Activated naive CD8-positive, alpha-beta T cell treated with anti-CD3 and anti-CD28 coated beads, Interleukin-2, amount 50 U/mL, for 24 hours (primary cell): ENCODE data around the gene UBAP1L.
A peak's percentile ranks its signal among the peaks of the same experiment; 100 is the strongest.
"Not testable (repeated sequence)": the region's sequence is repeated elsewhere in the genome, so short reads cannot be mapped to it uniquely, and the experiment has no call there.

ENCODE experiments used
- ATAC-seq: fragments of 150-1000 bp; cut with Tn5 transposase; one replicate; pipeline ENCODE4 v1.10.0; 2021
- DNase-seq: peaks from one replicate; pipeline ENCODE4 v3.0.0; 2021
- H3K27ac Mint-ChIP-seq: one replicate; pipeline ENCODE4 v1.8.0; 2021; ENCODE audit warnings: mild to moderate bottlenecking, mixed read lengths
- H3K27me3 Mint-ChIP-seq: one replicate; pipeline ENCODE4 v1.8.0; 2021; ENCODE audit warnings: mixed read lengths
- H3K36me3 Mint-ChIP-seq: one replicate; pipeline ENCODE4 v1.8.0; 2021; ENCODE audit warnings: low read depth, mixed read lengths
- H3K4me1 Mint-ChIP-seq: one replicate; pipeline ENCODE4 v1.8.0; 2021; ENCODE audit warnings: mixed read lengths
- H3K4me3 Mint-ChIP-seq: one replicate; pipeline ENCODE4 v1.8.0; 2021; ENCODE audit warnings: mild to moderate bottlenecking, moderate library complexity, mixed read lengths
- H3K9me3 Mint-ChIP-seq: one replicate; pipeline ENCODE4 v1.8.0; 2021; ENCODE audit warnings: mixed read lengths

The UBAP1L gene

DNA sequence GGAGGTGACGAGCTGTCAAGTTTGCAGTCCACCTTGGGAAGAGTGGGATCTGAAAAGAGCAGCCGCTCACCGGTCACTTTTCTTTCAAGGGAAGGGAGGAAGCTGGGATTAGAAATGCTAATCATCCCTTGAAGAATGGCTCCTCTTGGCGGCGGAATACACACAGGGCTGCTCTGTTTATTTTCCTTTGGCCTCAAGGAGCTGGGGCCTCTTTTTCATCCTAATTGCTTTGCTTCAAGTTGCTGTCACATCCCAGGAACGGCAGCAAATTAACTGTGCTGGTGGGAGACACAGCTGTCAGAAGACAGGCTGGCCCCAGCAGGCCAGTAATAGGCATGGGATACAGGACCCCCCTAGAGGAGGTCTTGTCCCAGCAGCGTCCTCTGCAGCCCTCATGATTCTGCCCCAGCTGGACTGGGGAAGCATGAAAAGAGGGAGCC lies 31.7 kb downstream of the UBAP1L start:
- Mint-ChIP-seq H3K9me3 (no peaks in the 10 kb centered on the region), H3K27ac (no peak overlapping the region), H3K4me3 (no peak overlapping the region), H3K36me3 (no peaks in the 10 kb centered on the region), H3K4me1 (peaks cover 16% of the 10 kb centered on the region), H3K27me3 (peaks cover 16% of the 10 kb centered on the region)
- no peak for DNase-seq
- no peak for ATAC-seq

DNA sequence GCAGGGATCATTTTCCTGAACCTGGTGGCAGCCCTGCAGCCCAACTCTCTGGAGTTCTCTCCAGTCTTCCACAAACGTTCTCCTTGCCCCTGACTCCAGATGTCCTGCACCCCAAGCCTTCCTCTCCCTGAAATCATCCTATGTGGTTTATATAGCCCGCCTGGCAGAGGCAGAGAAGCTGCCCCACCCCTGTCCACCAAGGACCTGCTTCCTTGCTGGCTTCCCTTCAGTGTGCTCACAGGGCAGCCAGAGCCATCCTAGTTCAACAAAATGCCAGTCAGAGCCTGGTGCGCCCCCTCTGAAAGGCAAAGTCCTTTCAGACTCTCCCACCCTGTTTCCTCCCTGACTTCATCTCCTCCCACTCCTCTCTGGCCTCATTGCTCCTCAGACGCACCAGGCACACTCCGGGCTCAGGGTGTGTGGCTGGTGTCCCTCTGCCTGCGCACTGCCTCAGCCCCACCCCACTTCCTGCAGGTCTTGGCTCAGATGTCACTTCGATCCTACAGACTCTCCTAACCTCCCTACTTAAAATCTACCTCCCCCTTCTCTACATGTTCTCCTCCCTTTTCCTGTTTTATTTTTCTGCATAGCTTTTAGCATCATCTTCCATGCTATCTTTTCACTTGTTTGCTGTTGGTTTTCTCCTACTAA lies 32.6 kb downstream of the UBAP1L start:
- peaks cover 16% of the 10 kb centered on the region for H3K4me1 Mint-ChIP-seq
- H3K36me3 Mint-ChIP-seq, result no peaks in the 10 kb centered on the region
- H3K27me3 Mint-ChIP-seq, result peaks cover 22% of the 10 kb centered on the region
- DNase-seq (peak; percentile 37), ATAC-seq (peak; percentile 75)
- H3K4me3 Mint-ChIP-seq, result no peak overlapping the region
- H3K9me3 Mint-ChIP-seq, result no peaks in the 10 kb centered on the region
- no peak overlapping the region for H3K27ac Mint-ChIP-seq

DNA sequence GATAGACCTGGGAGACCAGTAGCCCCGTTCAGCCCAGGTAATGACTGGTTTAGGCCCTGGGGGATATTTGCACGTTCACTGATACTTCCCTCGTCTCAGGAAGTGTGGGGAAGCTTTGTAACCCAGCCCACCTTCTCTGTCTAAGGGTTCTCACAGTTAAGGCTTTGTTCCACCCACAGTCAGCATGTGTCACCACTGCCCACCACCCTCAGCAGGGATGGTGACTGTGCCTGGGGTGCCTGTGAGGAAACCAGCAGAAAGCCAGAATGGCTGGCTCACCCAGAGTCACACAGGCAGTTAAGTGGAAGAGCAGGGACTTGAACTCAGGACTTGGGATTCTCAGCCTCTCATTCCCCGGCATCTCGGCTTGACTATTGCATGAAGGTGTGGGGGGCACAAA lies 33.2 kb downstream of the UBAP1L start:
- no peaks in the 10 kb centered on the region for H3K9me3 Mint-ChIP-seq
- H3K27me3 Mint-ChIP-seq, result peaks cover 22% of the 10 kb centered on the region
- H3K4me1 Mint-ChIP-seq, result peaks cover 16% of the 10 kb centered on the region
- DNase-seq (peak; percentile 31), ATAC-seq (peak; percentile 78)
- H3K27ac Mint-ChIP-seq, result no peak overlapping the region
- no peaks in the 10 kb centered on the region for H3K36me3 Mint-ChIP-seq
- no peak overlapping the region for H3K4me3 Mint-ChIP-seq

DNA sequence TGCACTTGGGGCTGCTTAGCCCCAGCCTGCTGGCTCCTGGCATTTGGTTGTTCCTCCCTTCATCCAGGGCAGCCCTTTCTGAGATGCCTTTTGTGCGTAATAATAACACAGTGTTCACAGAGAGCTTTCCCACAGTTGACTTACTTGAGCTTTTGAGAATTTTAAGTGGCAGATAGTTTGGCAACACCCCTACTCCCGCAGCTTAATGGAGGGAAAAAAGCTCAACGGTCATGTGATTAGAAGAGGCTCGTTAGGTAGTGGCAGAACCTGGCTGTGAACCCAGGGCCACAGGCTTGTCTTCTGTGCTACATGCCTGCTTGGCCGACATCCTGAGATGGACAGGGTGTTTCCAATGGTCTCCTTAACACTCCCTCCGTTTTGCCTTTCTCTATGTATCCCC lies 33.7 kb downstream of the UBAP1L start:
- Mint-ChIP-seq H3K36me3 (no peaks in the 10 kb centered on the region), H3K4me3 (no peak overlapping the region), H3K9me3 (no peaks in the 10 kb centered on the region), H3K27me3 (peaks cover 25% of the 10 kb centered on the region), H3K27ac (no peak overlapping the region), H3K4me1 (peaks cover 16% of the 10 kb centered on the region)
- DNase-seq, result no peak
- no peak for ATAC-seq

- peaks cover 26% of the 10 kb centered on the region for H3K27me3 Mint-ChIP-seq
- ATAC-seq (no peak), DNase-seq (no peak)
- H3K9me3 Mint-ChIP-seq, result no peaks in the 10 kb centered on the region
- H3K4me1 Mint-ChIP-seq, result peaks cover 16% of the 10 kb centered on the region
- H3K36me3 Mint-ChIP-seq, result no peaks in the 10 kb centered on the region
- H3K4me3 Mint-ChIP-seq, result no peak overlapping the region
- no peak overlapping the region for H3K27ac Mint-ChIP-seq
Observed at GRCh38 chr15:65079580-65079979, 35.4 kb downstream of the UBAP1L start.

DNA sequence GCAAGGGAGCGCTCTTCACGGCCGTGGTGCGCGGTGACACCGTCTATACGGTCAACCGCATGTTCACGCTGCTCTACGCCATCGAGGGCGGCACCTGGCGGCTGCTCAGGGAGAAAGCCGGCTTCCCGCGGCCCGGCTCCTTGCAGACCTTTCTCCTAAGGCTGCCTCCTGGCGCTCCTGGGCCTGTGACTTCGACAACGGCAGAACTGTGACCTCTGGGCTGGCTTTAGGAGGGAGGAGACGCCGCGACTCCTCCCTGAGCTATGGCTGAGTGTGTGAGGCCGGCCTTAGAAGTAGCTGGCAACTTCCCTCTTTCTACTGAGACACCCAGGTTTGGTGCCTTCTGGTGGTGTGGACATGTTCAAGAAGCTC lies 37.0 kb downstream of the UBAP1L start:
- Mint-ChIP-seq H3K4me1 (peaks cover 15% of the 10 kb centered on the region), H3K36me3 (no peaks in the 10 kb centered on the region), H3K9me3 (no peaks in the 10 kb centered on the region), H3K27ac (no peak overlapping the region), H3K4me3 (no peak overlapping the region), H3K27me3 (peaks cover 26% of the 10 kb centered on the region)
- ATAC-seq (peak; percentile 40), DNase-seq (peak; percentile 59)

- Mint-ChIP-seq H3K9me3 (no peaks in the 10 kb centered on the region), H3K4me1 (peaks cover 9% of the 10 kb centered on the region), H3K4me3 (no peak overlapping the region), H3K27me3 (peaks cover 21% of the 10 kb centered on the region), H3K36me3 (no peaks in the 10 kb centered on the region), H3K27ac (no peak overlapping the region)
- DNase-seq (no peak), ATAC-seq (no peak)
Observed at GRCh38 chr15:65077291-65077980, 37.6 kb downstream of the UBAP1L start.

DNA sequence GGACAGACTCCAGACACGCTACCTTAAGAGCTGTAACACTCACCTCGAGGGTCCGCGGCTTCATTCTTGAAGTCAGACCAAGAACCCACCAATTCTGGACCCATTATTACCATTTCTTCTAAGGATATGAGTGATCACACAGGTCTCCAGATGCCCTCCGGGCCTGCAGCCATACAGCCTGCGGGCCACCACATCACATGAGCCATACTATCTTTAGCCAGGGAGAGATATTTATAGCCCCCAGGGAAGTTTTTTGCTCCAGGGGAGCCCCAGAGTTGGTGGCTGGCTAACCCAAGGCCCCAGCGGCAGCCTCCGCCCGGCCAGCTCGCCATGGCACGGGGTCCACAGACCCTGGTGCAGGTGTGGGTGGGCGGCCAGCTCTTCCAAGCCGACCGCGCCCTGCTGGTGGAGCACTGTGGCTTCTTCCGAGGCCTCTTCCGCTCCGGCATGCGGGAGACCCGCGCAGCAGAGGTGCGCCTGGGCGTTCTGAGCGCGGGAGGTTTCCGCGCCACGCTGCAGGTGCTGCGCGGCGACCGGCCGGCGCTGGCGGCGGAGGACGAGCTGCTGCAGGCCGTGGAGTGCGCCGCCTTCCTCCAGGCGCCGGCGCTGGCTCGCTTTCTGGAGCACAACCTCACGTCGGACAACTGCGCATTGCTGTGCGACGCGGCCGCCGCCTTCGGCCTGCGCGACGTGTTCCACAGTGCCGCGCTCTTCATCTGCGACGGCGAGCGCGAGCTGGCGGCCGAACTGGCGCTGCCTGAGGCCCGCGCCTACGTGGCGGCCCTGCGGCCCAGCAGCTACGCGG lies 38.3 kb downstream of the UBAP1L start, which contains the start of gene KBTBD13:
TSS of gene KBTBD13 (plus strand) at position 261 of the 805 bp plus-strand sequence. CDS start at position 331, 70 bp downstream.
- peaks cover 3% of the 10 kb centered on the region for H3K4me1 Mint-ChIP-seq
- no peaks in the 10 kb centered on the region for H3K36me3 Mint-ChIP-seq
- H3K9me3 Mint-ChIP-seq, result no peaks in the 10 kb centered on the region
- DNase-seq, result no peak
- ATAC-seq, result no peak
- H3K27me3 Mint-ChIP-seq, result peaks cover 18% of the 10 kb centered on the region
- no peak within 1 kb of the TSS for H3K27ac Mint-ChIP-seq
- H3K4me3 Mint-ChIP-seq, result no peak within 1 kb of the TSS

GRCh38 chr15:65075607-65076395 lies 39.2 kb downstream of the UBAP1L start:
- not testable (repeated sequence) for H3K27ac Mint-ChIP-seq, DNase-seq, ATAC-seq, H3K9me3 Mint-ChIP-seq, H3K4me1 Mint-ChIP-seq, H3K4me3 Mint-ChIP-seq, H3K36me3 Mint-ChIP-seq
- peaks cover 18% of the 10 kb centered on the region for H3K27me3 Mint-ChIP-seq

DNA sequence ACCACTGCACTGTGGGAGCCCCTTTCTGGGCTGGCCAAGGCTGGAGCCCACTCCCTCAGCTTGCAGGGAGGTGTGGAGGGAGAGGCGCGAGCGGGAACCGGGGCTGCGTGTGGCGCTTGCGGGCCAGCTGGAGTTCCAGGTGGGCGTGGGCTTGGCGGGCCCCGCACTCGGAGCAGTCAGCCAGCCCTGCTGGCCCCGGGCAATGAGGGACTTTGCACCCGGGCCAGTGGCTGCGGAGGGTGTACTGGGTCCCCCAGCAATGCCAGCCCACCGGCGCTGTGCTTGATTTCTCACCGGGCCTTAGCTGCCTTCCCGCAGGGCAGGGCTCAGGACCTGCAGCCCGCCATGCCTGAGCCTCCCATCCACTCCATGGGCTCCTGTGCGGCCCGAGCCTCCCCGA lies 40.1 kb downstream of the UBAP1L start:
- not testable (repeated sequence) for H3K36me3 Mint-ChIP-seq, H3K4me1 Mint-ChIP-seq, H3K27ac Mint-ChIP-seq, ATAC-seq, H3K9me3 Mint-ChIP-seq, DNase-seq, H3K4me3 Mint-ChIP-seq
- H3K27me3 Mint-ChIP-seq, result peaks cover 18% of the 10 kb centered on the region

DNA sequence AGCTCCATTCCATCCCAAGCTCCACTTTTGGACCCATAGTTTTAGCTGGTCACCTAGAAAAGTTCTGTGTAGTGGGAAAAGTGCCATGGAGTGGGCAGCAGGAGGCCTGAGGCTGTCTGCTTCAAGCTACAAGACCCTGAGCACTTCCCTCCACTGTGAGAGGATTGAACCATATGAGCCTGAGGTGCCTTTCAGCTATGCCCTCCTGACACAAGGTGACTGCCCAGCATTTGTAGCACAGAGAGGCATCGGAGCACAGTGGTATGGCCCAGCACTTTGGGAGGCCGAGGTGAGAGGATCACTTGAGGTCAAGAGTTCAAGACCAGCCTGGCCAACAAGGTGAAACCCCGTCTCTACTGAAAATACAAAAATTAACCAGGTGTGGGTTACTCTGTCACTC lies 42.4 kb downstream of the UBAP1L start:
- DNase-seq (no peak), ATAC-seq (no peak)
- no peak overlapping the region for H3K4me3 Mint-ChIP-seq
- peaks cover 12% of the 10 kb centered on the region for H3K27me3 Mint-ChIP-seq
- no peak overlapping the region for H3K27ac Mint-ChIP-seq
- H3K36me3 Mint-ChIP-seq, result no peaks in the 10 kb centered on the region
- no peaks in the 10 kb centered on the region for H3K9me3 Mint-ChIP-seq
- H3K4me1 Mint-ChIP-seq, result no peaks in the 10 kb centered on the region

- Mint-ChIP-seq H3K36me3 (no peaks in the 10 kb centered on the region), H3K4me3 (no peak overlapping the region), H3K9me3 (no peaks in the 10 kb centered on the region), H3K27ac (no peak overlapping the region), H3K4me1 (peaks cover 3% of the 10 kb centered on the region), H3K27me3 (peaks cover 15% of the 10 kb centered on the region)
- ATAC-seq (no peak), DNase-seq (no peak)
Observed at GRCh38 chr15:65072027-65072426, 43.0 kb downstream of the UBAP1L start.

DNA sequence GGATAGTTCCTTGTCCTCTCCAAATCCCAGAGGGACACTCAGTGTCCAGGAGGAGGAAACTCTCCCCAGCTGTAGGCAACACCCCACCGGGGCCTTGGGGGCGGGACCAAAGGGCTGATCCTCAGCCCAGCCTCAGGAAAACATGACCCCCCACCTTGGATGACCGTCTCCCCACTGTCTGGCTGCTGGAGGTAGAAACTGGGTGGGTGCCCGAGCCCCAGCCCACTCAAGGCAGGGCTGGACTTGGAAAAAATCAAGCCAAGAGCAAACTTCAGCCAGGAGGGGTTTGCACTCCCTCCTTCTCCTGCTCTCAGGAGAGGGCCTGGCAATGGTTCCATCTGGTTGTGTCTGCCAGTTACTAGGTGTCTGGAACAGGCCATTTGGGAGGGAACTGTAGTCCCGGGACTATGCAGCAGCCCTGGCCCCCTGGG lies 43.6 kb downstream of the UBAP1L start:
- H3K4me3 Mint-ChIP-seq, result no peak overlapping the region
- peaks cover 3% of the 10 kb centered on the region for H3K4me1 Mint-ChIP-seq
- no peak for DNase-seq
- no peak for ATAC-seq
- peaks cover 19% of the 10 kb centered on the region for H3K27me3 Mint-ChIP-seq
- no peaks in the 10 kb centered on the region for H3K36me3 Mint-ChIP-seq
- H3K9me3 Mint-ChIP-seq, result no peaks in the 10 kb centered on the region
- H3K27ac Mint-ChIP-seq, result no peak overlapping the region
